HEK293 (cell line): ENCODE data around the gene PDE9A.

Experiments
- ZBTB17 ChIP-seq: fragments of 450-650 bp; formaldehyde crosslinking; IDR thresholded peaks from 2 replicates; pipeline ENCODE4 v1.5.1; 2016; ENCODE audit warnings: missing biosample characterization, missing genetic modification characterization
- ZNF2 ChIP-seq: fragments of 450-650 bp; formaldehyde crosslinking; IDR thresholded peaks from 2 replicates; pipeline ENCODE4 v1.5.1; 2016; ENCODE audit warnings: missing biosample characterization, missing genetic modification characterization
- ZNF239 ChIP-seq: fragments of 450-650 bp; formaldehyde crosslinking; IDR thresholded peaks from 2 replicates; pipeline ENCODE4 v1.5.1; 2016; ENCODE audit warnings: missing biosample characterization, missing genetic modification characterization
- ZNF629 ChIP-seq: fragments of 450-650 bp; formaldehyde crosslinking; IDR thresholded peaks from 2 replicates; pipeline ENCODE4 v1.5.1; 2017; ENCODE audit warnings: missing biosample characterization, missing genetic modification characterization

DNA sequence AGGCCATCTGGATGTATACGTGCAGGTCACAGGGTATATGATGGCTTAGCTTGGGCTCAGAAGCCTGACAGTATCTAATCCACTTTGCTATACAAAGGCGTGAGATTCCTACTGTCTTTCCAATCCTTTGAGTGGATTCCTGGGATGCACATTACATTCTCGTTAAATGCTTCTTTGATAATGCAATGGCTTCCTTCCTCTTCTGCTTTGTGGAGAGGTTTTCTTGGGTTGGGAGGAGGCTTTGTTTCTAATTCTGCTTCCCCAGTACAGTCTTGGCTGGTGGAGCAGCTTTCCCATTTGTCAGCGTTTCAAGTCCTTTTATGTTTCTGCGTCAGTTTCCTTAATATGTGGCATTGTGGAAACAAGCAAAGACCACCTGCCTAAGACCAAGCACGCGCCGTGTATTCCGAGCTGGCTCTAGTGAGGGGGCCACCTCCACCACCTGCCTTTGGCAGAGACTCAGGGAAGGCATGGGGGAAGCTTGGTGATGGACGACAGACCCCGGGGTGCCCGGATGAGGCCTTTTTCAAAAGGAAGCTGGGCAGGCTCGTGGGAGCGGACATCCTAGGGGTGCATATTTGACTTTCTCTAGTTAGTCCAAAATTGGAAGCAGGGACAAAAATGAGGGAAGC lies 153.2 kb downstream of the PDE9A start:
- TF ChIP-seq ZNF2 (tag by site-specific recombination) (no peak), ZNF629 (tag by site-specific recombination) (no peak), ZBTB17 (tag by site-specific recombination) (no peak), ZNF239 (tag by site-specific recombination) (no peak)
